ENCODE results near the gene LCN6.

GRCh38 chr9:136760424-136760823, 12.1 kb upstream of the LCN6 start:
- no peak for TF ChIP-seq CTCF (IDR thresholded peaks at IDR 0.05; ENCODE audit: poor library complexity)
- TF ChIP-seq EZH2 (IDR thresholded peaks at IDR 0.05; ENCODE audit: borderline replicate concordance): no peak
- TF ChIP-seq EZH2phosphoT487 (IDR thresholded peaks at IDR 0.05; ENCODE audit: low read depth, severe bottlenecking, unreplicated experiment): no peak

Data from hepatocyte (in vitro differentiated cells).